Glutamatergic neuron (in vitro differentiated cells): ENCODE data around the gene TMEM132E. TPM values are rescaled to one million over a fixed set of nuclear protein-coding genes. Genes with fewer than 3 reads are reported as not detected.
A peak's percentile ranks its signal among the peaks of the same experiment; 100 is the strongest.

Experiments used
- DNase-seq: peaks from one replicate; pipeline ENCODE4 v3.0.0; 2022
- H3K27ac Mint-ChIP-seq: one replicate; pipeline ENCODE4 v1.8.0; 2020; ENCODE audit warnings: mild to moderate bottlenecking, mixed read lengths, inconsistent platforms; ENCODE audit not compliant: unreplicated experiment
- H3K27me3 Mint-ChIP-seq: one replicate; pipeline ENCODE4 v1.8.0; 2020; ENCODE audit warnings: mild to moderate bottlenecking, moderate library complexity, mixed read lengths, inconsistent platforms; ENCODE audit not compliant: unreplicated experiment
- H3K36me3 Mint-ChIP-seq: one replicate; pipeline ENCODE4 v1.8.0; 2020; ENCODE audit warnings: mild to moderate bottlenecking, mixed read lengths, inconsistent platforms; ENCODE audit not compliant: unreplicated experiment
- H3K4me1 Mint-ChIP-seq: one replicate; pipeline ENCODE4 v1.8.0; 2020; ENCODE audit warnings: mild to moderate bottlenecking, low read depth, mixed read lengths, inconsistent platforms; ENCODE audit not compliant: unreplicated experiment
- H3K4me3 Mint-ChIP-seq: one replicate; pipeline ENCODE4 v1.8.0; 2020; ENCODE audit warnings: mild to moderate bottlenecking, mixed read lengths, inconsistent platforms; ENCODE audit not compliant: unreplicated experiment
- H3K9me3 Mint-ChIP-seq: one replicate; pipeline ENCODE4 v1.8.0; 2020; ENCODE audit warnings: mild to moderate bottlenecking, moderate library complexity, mixed read lengths, inconsistent platforms; ENCODE audit not compliant: unreplicated experiment
- CTCF ChIP-seq: fragments of 200-600 bp; sonication (generic); IDR thresholded peaks from one replicate; pipeline ENCODE4 v1.5.0; 2021; ENCODE audit not compliant: partially characterized antibody, unreplicated experiment
- total RNA-seq: library from RNA; stranded (reverse); fragmentation: NEBNext Ultra II Directional; extraction: Animal tissue kit (Norgen Biotek cat#: 25700); gene quantifications from one replicate; pipeline ENCODE4 v1.2.1, GENCODE V29; 2021; ENCODE audit not compliant: unreplicated experiment

Gene TMEM132E
- total RNA-seq, 1 donor from 2014 or later: 93.6 TPM

- Mint-ChIP-seq H3K9me3 (peaks cover 26% of the 10 kb centered on the region), H3K27me3 (peaks cover 20% of the 10 kb centered on the region), H3K4me3 (peak overlapping the region; percentile 63), H3K27ac (peak overlapping the region; percentile 78), H3K36me3 (peaks cover 8% of the 10 kb centered on the region), H3K4me1 (peaks cover 59% of the 10 kb centered on the region)
- no peak for TF ChIP-seq CTCF
- DNase-seq: peak; percentile 81
Measured at GRCh38 chr17:34622862-34623623, 43.7 kb downstream of the TMEM132E start.

DNA sequence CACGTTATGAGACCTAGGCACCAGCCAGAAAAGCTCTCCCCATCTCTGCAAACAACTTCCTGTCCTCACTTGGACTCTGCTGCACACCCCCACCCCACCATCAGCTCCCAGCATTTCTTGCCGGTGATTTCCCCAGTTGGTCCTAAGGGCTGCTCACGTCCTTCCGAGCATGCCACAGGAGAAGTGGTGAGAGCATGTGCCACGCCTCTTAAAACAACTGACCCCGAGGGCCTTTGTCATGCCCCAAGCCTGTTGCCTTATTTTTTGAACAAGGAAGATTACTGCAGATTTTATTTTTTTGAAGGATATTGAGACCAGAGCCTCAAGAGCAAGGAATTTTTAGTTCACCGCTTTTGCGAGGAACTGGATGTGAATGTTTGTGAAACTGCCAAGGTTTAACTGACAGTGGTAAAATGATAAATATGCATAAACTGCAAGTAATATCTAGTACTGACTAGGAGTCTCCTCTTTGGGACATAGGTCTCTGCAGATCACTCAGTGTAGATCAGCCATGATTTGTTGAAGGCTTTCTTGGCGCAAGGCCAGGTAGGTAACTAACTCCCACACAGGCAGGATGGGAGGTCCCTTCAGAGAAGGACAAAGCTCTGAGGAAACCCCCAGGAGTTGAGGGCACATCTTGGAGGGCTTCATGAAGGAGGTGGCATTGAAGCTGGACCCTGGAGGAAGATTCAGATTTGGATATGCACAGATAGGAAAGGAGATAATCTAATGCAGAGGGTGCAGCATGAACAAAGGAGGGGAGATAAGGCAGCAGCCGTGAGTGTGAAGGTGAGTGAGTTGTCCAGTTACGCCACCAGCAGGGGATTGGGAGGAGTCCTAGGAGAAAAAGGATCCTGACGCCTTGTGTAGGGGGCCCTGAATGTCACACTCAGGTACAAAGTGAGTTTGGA, 44.7 kb downstream of the TMEM132E start:
- DNase-seq: no peak
- H3K4me1 Mint-ChIP-seq: peaks cover 56% of the 10 kb centered on the region
- H3K27me3 Mint-ChIP-seq: peaks cover 20% of the 10 kb centered on the region
- peaks cover 6% of the 10 kb centered on the region for H3K36me3 Mint-ChIP-seq
- peak overlapping the region; percentile 63 for H3K4me3 Mint-ChIP-seq
- TF ChIP-seq CTCF: no peak
- peak overlapping the region; percentile 78 for H3K27ac Mint-ChIP-seq
- H3K9me3 Mint-ChIP-seq: peaks cover 28% of the 10 kb centered on the region

- peaks cover 49% of the 10 kb centered on the region for H3K4me1 Mint-ChIP-seq
- H3K27ac Mint-ChIP-seq: peak overlapping the region; percentile 78
- peaks cover 26% of the 10 kb centered on the region for H3K9me3 Mint-ChIP-seq
- H3K36me3 Mint-ChIP-seq: no peaks in the 10 kb centered on the region
- peak overlapping the region; percentile 63 for H3K4me3 Mint-ChIP-seq
- DNase-seq: no peak
- H3K27me3 Mint-ChIP-seq: peaks cover 17% of the 10 kb centered on the region
- TF ChIP-seq CTCF: no peak
Measured at GRCh38 chr17:34624767-34625383, 45.5 kb downstream of the TMEM132E start.

GRCh38 chr17:34626121-34626681, 46.8 kb downstream of the TMEM132E start:
- Mint-ChIP-seq H3K27me3 (peaks cover 17% of the 10 kb centered on the region), H3K4me3 (no peak overlapping the region), H3K27ac (no peak overlapping the region), H3K4me1 (peaks cover 36% of the 10 kb centered on the region), H3K9me3 (peaks cover 26% of the 10 kb centered on the region), H3K36me3 (no peaks in the 10 kb centered on the region)
- TF ChIP-seq CTCF: no peak
- DNase-seq: no peak
